Measurements from ENCODE around the gene USP22. TPM values are rescaled to one million over a fixed set of nuclear protein-coding genes. Genes with fewer than 3 reads are reported as not detected.

The USP22 gene
- total RNA-seq, 2 experiments from 2014 or later = 194 to 217 TPM

- DNase-seq (no peak), ATAC-seq (ENCODE audit: poor library complexity) (no peak)
- ChIA-PET CTCF (no interaction called here), POLR2A (no interaction called here)
- no peak for TF ChIP-seq CTCF (IDR thresholded peaks at IDR 0.05)
- Mint-ChIP-seq H3K9me3 (no peaks in the 10 kb centered on the region), H3K27ac (no peak overlapping the region), H3K36me3 (ENCODE audit: low read depth) (no peaks in the 10 kb centered on the region), H3K27me3 (peaks cover 33% of the 10 kb centered on the region), H3K4me3 (no peak overlapping the region), H3K4me1 (ENCODE audit: low read depth) (no peaks in the 10 kb centered on the region)
- H3K27ac ChIP-seq (ENCODE audit: low read depth in 1 of 2, low read length in 2 of 2) = no peak overlapping the region
- H3K36me3 ChIP-seq (ENCODE audit: insufficient read depth, low read length) = no peaks in the 10 kb centered on the region
- H3K4me1 ChIP-seq (ENCODE audit: insufficient read depth, low read length) = no peaks in the 10 kb centered on the region
- H3K27me3 ChIP-seq (ENCODE audit: control insufficient read depth in 1 of 2, insufficient read depth in 2 of 2, low read length in 2 of 2) = peaks cover 0 to 5% of the 10 kb centered on the region in 2 experiments
- no peak overlapping the region for H3K4me3 ChIP-seq (ENCODE audit: low read length)
- H3K9me3 ChIP-seq (ENCODE audit: control insufficient read depth in 1 of 2, insufficient read depth in 1 of 2, low read length in 2 of 2) = no peaks in the 10 kb centered on the region
- intact Hi-C loops (cut with DNase I, micrococcal nuclease) = no loop called here
Observed at GRCh38 chr17:20961586-20961985, 81.2 kb downstream of the USP22 start.

DNA sequence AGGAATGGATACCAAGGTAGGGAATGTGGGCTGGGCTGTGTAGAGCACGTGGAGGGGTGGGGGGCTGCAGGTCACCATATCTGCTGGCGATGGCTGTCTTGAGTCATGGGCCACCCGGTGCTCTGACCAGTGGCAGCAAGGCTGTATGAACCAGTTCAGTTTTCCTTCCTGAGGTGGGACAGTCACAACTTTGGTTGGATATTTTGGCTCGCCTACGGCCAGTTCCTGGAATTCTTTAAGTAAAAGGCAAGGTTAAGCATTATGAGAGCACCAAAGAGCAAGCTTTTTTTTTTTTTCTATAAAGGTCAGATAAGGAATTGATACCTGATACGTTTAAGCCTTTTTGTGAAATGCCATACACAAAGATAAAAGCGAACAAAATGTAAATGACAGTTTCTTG is 81.9 kb downstream of the USP22 start:
- Mint-ChIP-seq H3K36me3 (ENCODE audit: low read depth) (no peaks in the 10 kb centered on the region), H3K27ac (no peak overlapping the region), H3K9me3 (no peaks in the 10 kb centered on the region), H3K27me3 (peaks cover 41% of the 10 kb centered on the region), H3K4me3 (no peak overlapping the region), H3K4me1 (ENCODE audit: low read depth) (no peaks in the 10 kb centered on the region)
- CTCF ChIA-PET = no interaction called here
- Histone ChIP-seq H3K27me3 (ENCODE audit: control insufficient read depth in 1 of 2, insufficient read depth in 2 of 2, low read length in 2 of 2) (peaks cover 0 to 5% of the 10 kb centered on the region in 2 experiments), H3K9me3 (ENCODE audit: control insufficient read depth in 1 of 2, insufficient read depth in 1 of 2, low read length in 2 of 2) (no peaks in the 10 kb centered on the region), H3K4me1 (ENCODE audit: insufficient read depth, low read length) (no peaks in the 10 kb centered on the region), H3K36me3 (ENCODE audit: insufficient read depth, low read length) (no peaks in the 10 kb centered on the region), H3K4me3 (ENCODE audit: low read length) (no peak overlapping the region), H3K27ac (ENCODE audit: low read depth in 1 of 2, low read length in 2 of 2) (no peak overlapping the region)
- ATAC-seq (ENCODE audit: poor library complexity) = no peak
- intact Hi-C loops (cut with DNase I, micrococcal nuclease) = no loop called here
- no peak for DNase-seq
- POLR2A ChIA-PET = no interaction called here
- TF ChIP-seq CTCF (IDR thresholded peaks at IDR 0.05) = no peak

DNA sequence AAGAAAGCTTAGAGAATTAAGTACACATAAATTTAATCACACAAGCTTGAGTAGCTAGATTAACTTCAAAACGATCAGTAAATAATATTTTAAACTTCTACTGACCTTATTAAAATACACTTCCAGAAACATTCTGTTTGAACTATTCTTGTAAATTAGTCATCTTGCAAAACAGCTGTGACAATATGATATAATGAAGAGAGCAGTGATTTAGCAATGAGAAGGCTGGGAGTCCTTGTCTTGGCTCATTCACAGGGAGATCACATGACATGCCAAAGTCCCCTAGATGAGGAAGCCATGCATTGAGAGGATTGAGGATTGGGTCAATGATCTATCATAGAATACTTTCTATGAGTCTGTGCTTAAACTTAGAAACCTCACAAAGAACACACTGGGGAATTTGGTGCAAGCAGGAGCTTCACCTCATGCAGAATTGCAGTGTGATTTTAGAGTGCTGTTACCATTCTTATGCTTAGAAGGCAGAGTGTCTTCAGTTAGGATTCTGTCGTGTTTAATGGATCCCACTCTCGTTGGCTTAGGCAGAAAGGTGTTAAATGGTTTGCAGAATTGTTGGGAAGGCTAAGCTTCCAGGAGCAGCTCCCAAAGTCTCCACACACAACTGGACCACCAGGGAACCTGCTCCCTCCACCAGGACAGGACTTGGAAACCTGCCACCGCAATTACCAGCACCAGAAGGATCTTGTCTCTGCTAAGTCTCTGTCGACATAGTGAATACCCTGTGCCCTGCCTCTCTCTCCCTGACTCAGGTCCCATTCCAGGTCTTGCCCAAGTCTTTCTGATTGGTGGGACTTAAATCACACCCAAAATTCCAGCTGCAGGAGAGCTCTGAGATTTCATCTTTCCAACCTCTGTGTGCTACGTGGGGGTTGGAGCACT is 87.1 kb downstream of the USP22 start:
- DNase-seq = no peak
- Mint-ChIP-seq H3K4me3 (no peak overlapping the region), H3K27me3 (peaks cover 50% of the 10 kb centered on the region), H3K36me3 (ENCODE audit: low read depth) (no peaks in the 10 kb centered on the region), H3K9me3 (no peaks in the 10 kb centered on the region), H3K4me1 (ENCODE audit: low read depth) (no peaks in the 10 kb centered on the region), H3K27ac (no peak overlapping the region)
- H3K27me3 ChIP-seq (ENCODE audit: control insufficient read depth in 1 of 2, insufficient read depth in 2 of 2, low read length in 2 of 2) = peaks cover 0 to 3% of the 10 kb centered on the region in 2 experiments
- no peak overlapping the region for H3K4me3 ChIP-seq (ENCODE audit: low read length)
- H3K27ac ChIP-seq (ENCODE audit: low read depth in 1 of 2, low read length in 2 of 2) = no peak overlapping the region
- TF ChIP-seq CTCF (IDR thresholded peaks at IDR 0.05) = no peak
- H3K4me1 ChIP-seq (ENCODE audit: insufficient read depth, low read length) = no peaks in the 10 kb centered on the region
- POLR2A ChIA-PET = no interaction called here
- no peaks in the 10 kb centered on the region for H3K9me3 ChIP-seq (ENCODE audit: control insufficient read depth in 1 of 2, insufficient read depth in 1 of 2, low read length in 2 of 2)
- CTCF ChIA-PET = no interaction called here
- H3K36me3 ChIP-seq (ENCODE audit: insufficient read depth, low read length) = no peaks in the 10 kb centered on the region
- intact Hi-C loops (cut with DNase I, micrococcal nuclease) = no loop called here
- ATAC-seq (ENCODE audit: poor library complexity) = no peak

Data from CD4-positive, alpha-beta T cell (primary cell).